ENCODE measurements around the gene CELF2. TPM values are rescaled to one million over a fixed set of nuclear protein-coding genes. Genes with fewer than 3 reads are reported as not detected.

Gene CELF2
- total and polyA plus RNA-seq, 4 donors = 43.3 to 65.6 (median 50.1) TPM

- Histone ChIP-seq H3K36me3 (ENCODE audit: control insufficient read depth, insufficient read depth, low read length) (no peaks in the 10 kb centered on the region), H3K4me1 (ENCODE audit: control insufficient read depth, insufficient read depth, low read length) (peaks cover 7% of the 10 kb centered on the region), H3K27me3 (ENCODE audit: control insufficient read depth, insufficient read depth, low read length) (no peaks in the 10 kb centered on the region), H3K9me3 (ENCODE audit: control insufficient read depth, insufficient read depth, low read length) (no peaks in the 10 kb centered on the region), H3K4me3 (ENCODE audit: low read depth, low read length) (no peak overlapping the region), H3K27ac (ENCODE audit: low read depth, low read length) (no peak overlapping the region)
- DNase-seq (ENCODE audit: low read depth in 4 of 6, low spot score in 6 of 6) = peak in 2 of 6 donors; percentile 71 to 76
- 83% methylated on average over 1 of the region's 5 CpGs for WGBS (ENCODE audit: insufficient coverage)
These were observed 18.8 kb downstream of the CELF2 start for GRCh38 chr10:11036424-11037011.

- Histone ChIP-seq H3K9me3 (ENCODE audit: control insufficient read depth, insufficient read depth, low read length) (no peaks in the 10 kb centered on the region), H3K36me3 (ENCODE audit: control insufficient read depth, insufficient read depth, low read length) (no peaks in the 10 kb centered on the region), H3K4me1 (ENCODE audit: control insufficient read depth, insufficient read depth, low read length) (peaks cover 7% of the 10 kb centered on the region), H3K27me3 (ENCODE audit: control insufficient read depth, insufficient read depth, low read length) (no peaks in the 10 kb centered on the region), H3K27ac (ENCODE audit: low read depth, low read length) (no peak overlapping the region), H3K4me3 (ENCODE audit: low read depth, low read length) (no peak overlapping the region)
- WGBS (ENCODE audit: insufficient coverage) = 69% methylated on average over 2 of the region's 4 CpGs
- DNase-seq (ENCODE audit: low read depth in 4 of 6, low spot score in 6 of 6) = no peak
These were observed 20.3 kb downstream of the CELF2 start for GRCh38 chr10:11037991-11038390.

- no peak for DNase-seq (ENCODE audit: low read depth in 4 of 6, low spot score in 6 of 6)
- WGBS (ENCODE audit: insufficient coverage) = 100% methylated on average over 1 of the region's 4 CpGs
- no peaks in the 10 kb centered on the region for H3K9me3 ChIP-seq (ENCODE audit: control insufficient read depth, insufficient read depth, low read length)
- peaks cover 7% of the 10 kb centered on the region for H3K4me1 ChIP-seq (ENCODE audit: control insufficient read depth, insufficient read depth, low read length)
- H3K4me3 ChIP-seq (ENCODE audit: low read depth, low read length) = no peak overlapping the region
- no peaks in the 10 kb centered on the region for H3K27me3 ChIP-seq (ENCODE audit: control insufficient read depth, insufficient read depth, low read length)
- H3K27ac ChIP-seq (ENCODE audit: low read depth, low read length) = no peak overlapping the region
- H3K36me3 ChIP-seq (ENCODE audit: control insufficient read depth, insufficient read depth, low read length) = peaks cover 3% of the 10 kb centered on the region
These were observed 24.7 kb downstream of the CELF2 start for GRCh38 chr10:11042357-11042756.

- Histone ChIP-seq H3K9me3 (ENCODE audit: control insufficient read depth, insufficient read depth, low read length) (no peaks in the 10 kb centered on the region), H3K27me3 (ENCODE audit: control insufficient read depth, insufficient read depth, low read length) (no peaks in the 10 kb centered on the region), H3K4me3 (ENCODE audit: low read depth, low read length) (no peak overlapping the region), H3K36me3 (ENCODE audit: control insufficient read depth, insufficient read depth, low read length) (peaks cover 3% of the 10 kb centered on the region), H3K27ac (ENCODE audit: low read depth, low read length) (no peak overlapping the region), H3K4me1 (ENCODE audit: control insufficient read depth, insufficient read depth, low read length) (peaks cover 5% of the 10 kb centered on the region)
- no peak for DNase-seq (ENCODE audit: low read depth in 4 of 6, low spot score in 6 of 6)
- WGBS (ENCODE audit: insufficient coverage) = no CpG with 5 or more reads among the region's 4 CpGs
These were observed 25.4 kb downstream of the CELF2 start for GRCh38 chr10:11043039-11043438.

GRCh38 chr10:11043446-11044127 is 25.9 kb downstream of the CELF2 start:
- Histone ChIP-seq H3K4me3 (ENCODE audit: low read depth, low read length) (no peak overlapping the region), H3K9me3 (ENCODE audit: control insufficient read depth, insufficient read depth, low read length) (no peaks in the 10 kb centered on the region), H3K36me3 (ENCODE audit: control insufficient read depth, insufficient read depth, low read length) (peaks cover 3% of the 10 kb centered on the region), H3K27ac (ENCODE audit: low read depth, low read length) (no peak overlapping the region), H3K27me3 (ENCODE audit: control insufficient read depth, insufficient read depth, low read length) (no peaks in the 10 kb centered on the region), H3K4me1 (ENCODE audit: control insufficient read depth, insufficient read depth, low read length) (peaks cover 4% of the 10 kb centered on the region)
- 87% methylated on average over 23 of the region's 23 CpGs for WGBS (ENCODE audit: insufficient coverage)
- no peak for DNase-seq (ENCODE audit: low read depth in 4 of 6, low spot score in 6 of 6)

GRCh38 chr10:11045487-11045886 is 27.8 kb downstream of the CELF2 start:
- no peak overlapping the region for H3K4me3 ChIP-seq (ENCODE audit: low read depth, low read length)
- no peaks in the 10 kb centered on the region for H3K27me3 ChIP-seq (ENCODE audit: control insufficient read depth, insufficient read depth, low read length)
- H3K4me1 ChIP-seq (ENCODE audit: control insufficient read depth, insufficient read depth, low read length) = peaks cover 11% of the 10 kb centered on the region
- H3K9me3 ChIP-seq (ENCODE audit: control insufficient read depth, insufficient read depth, low read length) = no peaks in the 10 kb centered on the region
- no CpG with 5 or more reads among the region's 3 CpGs for WGBS (ENCODE audit: insufficient coverage)
- DNase-seq (ENCODE audit: low read depth in 4 of 6, low spot score in 6 of 6) = no peak
- H3K36me3 ChIP-seq (ENCODE audit: control insufficient read depth, insufficient read depth, low read length) = peaks cover 3% of the 10 kb centered on the region
- no peak overlapping the region for H3K27ac ChIP-seq (ENCODE audit: low read depth, low read length)

GRCh38 chr10:11045995-11046775 is 28.5 kb downstream of the CELF2 start:
- Histone ChIP-seq H3K27me3 (ENCODE audit: control insufficient read depth, insufficient read depth, low read length) (no peaks in the 10 kb centered on the region), H3K4me1 (ENCODE audit: control insufficient read depth, insufficient read depth, low read length) (peaks cover 17% of the 10 kb centered on the region), H3K4me3 (ENCODE audit: low read depth, low read length) (no peak overlapping the region), H3K27ac (ENCODE audit: low read depth, low read length) (no peak overlapping the region), H3K36me3 (ENCODE audit: control insufficient read depth, insufficient read depth, low read length) (peaks cover 3% of the 10 kb centered on the region), H3K9me3 (ENCODE audit: control insufficient read depth, insufficient read depth, low read length) (no peaks in the 10 kb centered on the region)
- WGBS (ENCODE audit: insufficient coverage) = 56% methylated on average over 22 of the region's 23 CpGs
- peak in 2 of 6 donors; percentile 40 to 86 for DNase-seq (ENCODE audit: low read depth in 4 of 6, low spot score in 6 of 6)

GRCh38 chr10:11046776-11047160 is 29.1 kb downstream of the CELF2 start:
- Histone ChIP-seq H3K9me3 (ENCODE audit: control insufficient read depth, insufficient read depth, low read length) (no peaks in the 10 kb centered on the region), H3K36me3 (ENCODE audit: control insufficient read depth, insufficient read depth, low read length) (peaks cover 3% of the 10 kb centered on the region), H3K4me1 (ENCODE audit: control insufficient read depth, insufficient read depth, low read length) (peaks cover 17% of the 10 kb centered on the region), H3K4me3 (ENCODE audit: low read depth, low read length) (no peak overlapping the region), H3K27ac (ENCODE audit: low read depth, low read length) (no peak overlapping the region), H3K27me3 (ENCODE audit: control insufficient read depth, insufficient read depth, low read length) (no peaks in the 10 kb centered on the region)
- no peak for DNase-seq (ENCODE audit: low read depth in 4 of 6, low spot score in 6 of 6)
- no CpG with 5 or more reads among the region's 5 CpGs for WGBS (ENCODE audit: insufficient coverage)

- Histone ChIP-seq H3K27ac (ENCODE audit: low read depth, low read length) (no peak overlapping the region), H3K4me3 (ENCODE audit: low read depth, low read length) (no peak overlapping the region), H3K4me1 (ENCODE audit: control insufficient read depth, insufficient read depth, low read length) (peaks cover 17% of the 10 kb centered on the region), H3K27me3 (ENCODE audit: control insufficient read depth, insufficient read depth, low read length) (no peaks in the 10 kb centered on the region), H3K36me3 (ENCODE audit: control insufficient read depth, insufficient read depth, low read length) (no peaks in the 10 kb centered on the region), H3K9me3 (ENCODE audit: control insufficient read depth, insufficient read depth, low read length) (no peaks in the 10 kb centered on the region)
- DNase-seq (ENCODE audit: low read depth in 4 of 6, low spot score in 6 of 6) = no peak
- 33% methylated on average over 1 of the region's 1 CpG for WGBS (ENCODE audit: insufficient coverage)
These were observed 31.1 kb downstream of the CELF2 start for GRCh38 chr10:11048707-11049278.

Data from spinal cord (tissue), 10 donors.